Suprapubic skin (tissue), 4 donors: ENCODE results near the gene IFT81. TPM values are rescaled to one million over a fixed set of nuclear protein-coding genes. Genes with fewer than 3 reads are reported as not detected.
"Not testable (repeated sequence)": the region's sequence is repeated elsewhere in the genome, so short reads cannot be mapped to it uniquely, and the experiment has no call there.

Source experiments
- DNase-seq, 2 donors: peaks; one replicate each; pipeline ENCODE4 v3.0.0-alpha.2; 2019; ENCODE audit warnings: low spot score in 2 of 2
- H3K27ac ChIP-seq: fragments of 200-600 bp; sonication (generic); one replicate; pipeline ENCODE4 v1.5.1; 2019
- H3K27me3 ChIP-seq: fragments of 200-600 bp; sonication (generic); one replicate; pipeline ENCODE4 v1.5.1; 2019
- H3K36me3 ChIP-seq: fragments of 200-600 bp; sonication (generic); one replicate; pipeline ENCODE4 v1.5.1; 2019
- H3K4me1 ChIP-seq: fragments of 200-600 bp; sonication (generic); one replicate; pipeline ENCODE4 v1.5.1; 2019
- H3K4me3 ChIP-seq: fragments of 200-600 bp; sonication (generic); one replicate; pipeline ENCODE4 v1.5.1; 2019; ENCODE audit warnings: mild to moderate bottlenecking
- H3K9me3 ChIP-seq: fragments of 200-600 bp; sonication (generic); one replicate; pipeline ENCODE4 v1.5.1; 2019
- CTCF ChIP-seq, 2 donors: fragments of 200-600 bp in 1 of 2; fragments of 450-650 bp in 1 of 2; sonication (generic) in 1 of 2; IDR thresholded peaks; one replicate each; pipeline ENCODE4 v1.5.1; 2016 to 2019; ENCODE audit warnings: antibody characterized with exemption in 2 of 2, mild to moderate bottlenecking in 1 of 2, moderate library complexity in 1 of 2
- EP300 ChIP-seq: sonication (generic); formaldehyde crosslinking; IDR thresholded peaks from one replicate; pipeline ENCODE4 v1.6.1; 2017; ENCODE audit warnings: antibody characterized with exemption
- POLR2A ChIP-seq, 2 donors: fragments of 450-650 bp; IDR thresholded peaks; one replicate each; pipeline ENCODE4 v1.6.1; 2017; ENCODE audit warnings: antibody characterized with exemption in 2 of 2, mild to moderate bottlenecking in 2 of 2, moderate library complexity in 2 of 2
- POLR2AphosphoS5 ChIP-seq, 3 donors: sonication (generic); formaldehyde crosslinking; IDR thresholded peaks; one replicate each; pipeline ENCODE4 v1.6.1; 2017; ENCODE audit warnings: antibody characterized with exemption in 3 of 3
- WGBS: methylation state at CpG from one replicate; pipeline ENCODE4 v1.1.5; 2018; 5-methylcytosine and 5-hydroxymethylcytosine counted together
- total RNA-seq, 4 donors: library from RNA; depleted of rRNA; stranded (reverse); fragments of >200 nt; gene quantifications; one replicate each; pipeline ENCODE4 v1.1.0, GENCODE V29; 2016

IFT81 gene
- total RNA-seq, 4 donors from 2014 or later, result 4.8 to 15.5 (median 5.3) TPM

- DNase-seq, result no peak
- TF ChIP-seq EP300 (no peak), POLR2A (IDR thresholded peaks at IDR 0.05) (no peak), POLR2AphosphoS5 (IDR thresholded peaks at IDR 0.05) (no peak), CTCF (IDR thresholded peaks at IDR 0.05) (no peak)
- no peak overlapping the region for H3K27ac ChIP-seq
- no peaks in the 10 kb centered on the region for H3K9me3 ChIP-seq
- no peaks in the 10 kb centered on the region for H3K27me3 ChIP-seq
- WGBS, result 94% methylated on average over 4 of the region's 4 CpGs
- no peaks in the 10 kb centered on the region for H3K36me3 ChIP-seq
- peaks cover 9% of the 10 kb centered on the region for H3K4me1 ChIP-seq
- no peak overlapping the region for H3K4me3 ChIP-seq
These were observed 8.5 kb upstream of the IFT81 start for GRCh38 chr12:110115675-110116074.

- H3K9me3 ChIP-seq, result no peaks in the 10 kb centered on the region
- no peak overlapping the region for H3K27ac ChIP-seq
- no peaks in the 10 kb centered on the region for H3K27me3 ChIP-seq
- no peak overlapping the region for H3K4me3 ChIP-seq
- peaks cover 6% of the 10 kb centered on the region for H3K4me1 ChIP-seq
- no peaks in the 10 kb centered on the region for H3K36me3 ChIP-seq
- WGBS, result 98% methylated on average over 7 of the region's 7 CpGs
- TF ChIP-seq POLR2AphosphoS5 (IDR thresholded peaks at IDR 0.05) (no peak), POLR2A (IDR thresholded peaks at IDR 0.05) (no peak), CTCF (IDR thresholded peaks at IDR 0.05) (no peak), EP300 (no peak)
- DNase-seq, result no peak
These were observed 7.5 kb upstream of the IFT81 start for GRCh38 chr12:110116623-110117022.

GRCh38 chr12:110117210-110117609, 6.9 kb upstream of the IFT81 start:
- 81% methylated on average over 8 of the region's 8 CpGs for WGBS
- not testable (repeated sequence) for H3K4me3 ChIP-seq, DNase-seq, H3K27me3 ChIP-seq, H3K36me3 ChIP-seq, H3K4me1 ChIP-seq, H3K9me3 ChIP-seq, H3K27ac ChIP-seq

GRCh38 chr12:110117956-110118685, 6.0 kb upstream of the IFT81 start:
- H3K4me1 ChIP-seq, result peaks cover 6% of the 10 kb centered on the region
- no peaks in the 10 kb centered on the region for H3K36me3 ChIP-seq
- no peak for TF ChIP-seq POLR2AphosphoS5 (IDR thresholded peaks at IDR 0.05)
- no peak for TF ChIP-seq CTCF (IDR thresholded peaks at IDR 0.05)
- no peak for TF ChIP-seq EP300
- no peak for TF ChIP-seq POLR2A (IDR thresholded peaks at IDR 0.05)
- DNase-seq, result no peak
- no peaks in the 10 kb centered on the region for H3K27me3 ChIP-seq
- H3K27ac ChIP-seq, result no peak overlapping the region
- no peak overlapping the region for H3K4me3 ChIP-seq
- 41% methylated on average over 7 of the region's 7 CpGs for WGBS
- H3K9me3 ChIP-seq, result no peaks in the 10 kb centered on the region

GRCh38 chr12:110122929-110123328, 1.2 kb upstream of the IFT81 start:
- 91% methylated on average over 4 of the region's 4 CpGs for WGBS
- TF ChIP-seq POLR2A (IDR thresholded peaks at IDR 0.05) (no peak), CTCF (IDR thresholded peaks at IDR 0.05) (no peak), EP300 (no peak), POLR2AphosphoS5 (IDR thresholded peaks at IDR 0.05) (no peak)

GRCh38 chr12:110123919-110124268, 263 bp upstream of the IFT81 start:
- Histone ChIP-seq H3K36me3 (peaks cover 2% of the 10 kb centered on the region), H3K27me3 (no peaks in the 10 kb centered on the region), H3K27ac (no peak overlapping the region), H3K4me1 (peaks cover 14% of the 10 kb centered on the region), H3K9me3 (no peaks in the 10 kb centered on the region), H3K4me3 (peak overlapping the region; percentile 74)
- TF ChIP-seq CTCF (IDR thresholded peaks at IDR 0.05) (no peak), EP300 (no peak), POLR2A (IDR thresholded peaks at IDR 0.05) (no peak), POLR2AphosphoS5 (IDR thresholded peaks at IDR 0.05) (no peak)
- DNase-seq, result no peak
- WGBS, result 15% methylated on average over 6 of the region's 32 CpGs

More at GRCh38 chr12:110122929-110123328, 1.2 kb upstream of the IFT81 start:
- no peaks in the 10 kb centered on the region for H3K36me3 ChIP-seq
- H3K4me1 ChIP-seq, result peaks cover 17% of the 10 kb centered on the region
- no peaks in the 10 kb centered on the region for H3K9me3 ChIP-seq
- no peak overlapping the region for H3K27ac ChIP-seq
- H3K4me3 ChIP-seq, result no peak overlapping the region
- DNase-seq, result no peak
- no peaks in the 10 kb centered on the region for H3K27me3 ChIP-seq
